GM15510 (cell line): ENCODE data around the gene HSD17B8.

ENCODE experiments used
- POLR2A ChIP-seq: IDR thresholded peaks from 3 replicates; pipeline ENCODE4 v1.6.1; 2011; ENCODE audit warnings: borderline replicate concordance; ENCODE audit not compliant: insufficient read length; ENCODE audit errors: extremely low read depth

The HSD17B8 gene

DNA sequence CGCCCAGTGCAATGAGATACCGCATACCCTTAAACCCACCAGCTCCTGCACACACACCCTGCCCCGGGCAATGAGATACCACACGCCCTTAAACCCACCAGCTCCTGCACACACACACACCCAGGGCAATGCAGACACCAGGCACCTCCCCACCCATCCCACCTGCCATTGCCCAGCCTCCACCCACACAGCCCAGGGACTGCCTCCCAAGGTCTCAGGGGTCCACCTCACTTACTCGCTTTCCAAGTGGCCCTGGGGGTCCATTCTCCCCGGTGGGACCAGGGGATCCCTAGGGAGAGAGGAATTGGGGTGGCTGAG, 36.2 kb upstream of the HSD17B8 start:
- TF ChIP-seq POLR2A, result no peak

DNA sequence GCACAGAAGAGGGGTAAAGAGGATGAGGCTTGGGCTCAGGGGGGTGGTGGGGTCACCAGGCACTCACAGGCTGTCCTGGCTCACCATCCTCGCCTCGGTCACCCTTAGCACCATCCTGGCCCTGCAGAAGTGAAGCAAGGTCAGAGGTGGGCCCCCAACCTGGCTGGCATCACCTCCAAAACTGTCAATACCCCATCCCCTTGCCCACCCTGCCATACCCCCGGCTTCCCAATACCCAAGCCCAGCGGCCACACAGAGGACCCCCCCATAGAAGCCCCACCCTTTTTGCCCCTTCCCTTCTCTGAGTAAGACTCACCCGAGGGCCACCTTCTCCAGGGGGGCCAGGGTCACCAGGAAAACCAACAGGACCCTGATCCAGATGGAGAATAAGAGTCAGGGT, 35.8 kb upstream of the HSD17B8 start:
- no peak for TF ChIP-seq POLR2A

DNA sequence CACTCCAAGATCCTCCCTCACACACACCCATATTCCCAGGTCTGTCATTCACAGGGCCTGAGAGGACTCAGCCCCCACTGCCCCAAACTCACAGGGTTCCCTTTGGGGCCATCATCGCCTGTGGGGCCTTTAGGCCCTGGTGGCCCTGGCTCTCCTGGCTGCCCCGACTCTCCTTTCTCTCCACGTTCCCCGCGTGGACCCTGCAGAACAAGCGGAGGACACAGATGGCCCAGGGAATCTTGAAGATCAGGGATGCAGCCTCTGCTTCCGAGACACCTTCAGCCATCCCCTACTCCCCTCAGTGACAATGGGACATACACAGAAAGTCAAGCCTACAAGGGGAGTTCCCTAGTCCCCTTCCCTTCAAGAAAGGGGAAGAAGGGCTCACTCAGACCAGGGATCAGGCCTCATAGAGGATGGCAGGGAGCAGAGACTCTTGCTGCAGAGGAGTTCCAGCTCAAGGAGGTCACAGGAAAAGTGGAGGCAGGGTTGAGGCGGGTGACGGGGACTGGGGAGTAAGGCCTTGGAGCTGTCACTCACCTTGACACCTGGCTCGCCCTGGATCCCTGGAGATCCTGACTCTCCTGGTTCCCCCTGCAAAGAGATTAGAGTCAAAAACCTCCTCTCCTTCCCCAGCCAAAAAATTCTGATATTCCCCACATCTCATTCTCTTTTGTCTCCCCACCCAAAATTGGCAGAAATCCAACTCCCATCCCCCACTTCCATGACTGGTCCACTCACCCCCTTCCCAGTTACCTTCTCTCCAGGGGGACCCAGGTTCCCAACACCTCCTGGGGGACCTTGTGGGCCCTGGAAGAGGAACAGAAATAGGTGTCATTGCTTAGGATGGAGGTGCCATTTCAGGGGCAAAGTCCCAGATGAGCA, 34.9 kb upstream of the HSD17B8 start:
- no peak for TF ChIP-seq POLR2A

DNA sequence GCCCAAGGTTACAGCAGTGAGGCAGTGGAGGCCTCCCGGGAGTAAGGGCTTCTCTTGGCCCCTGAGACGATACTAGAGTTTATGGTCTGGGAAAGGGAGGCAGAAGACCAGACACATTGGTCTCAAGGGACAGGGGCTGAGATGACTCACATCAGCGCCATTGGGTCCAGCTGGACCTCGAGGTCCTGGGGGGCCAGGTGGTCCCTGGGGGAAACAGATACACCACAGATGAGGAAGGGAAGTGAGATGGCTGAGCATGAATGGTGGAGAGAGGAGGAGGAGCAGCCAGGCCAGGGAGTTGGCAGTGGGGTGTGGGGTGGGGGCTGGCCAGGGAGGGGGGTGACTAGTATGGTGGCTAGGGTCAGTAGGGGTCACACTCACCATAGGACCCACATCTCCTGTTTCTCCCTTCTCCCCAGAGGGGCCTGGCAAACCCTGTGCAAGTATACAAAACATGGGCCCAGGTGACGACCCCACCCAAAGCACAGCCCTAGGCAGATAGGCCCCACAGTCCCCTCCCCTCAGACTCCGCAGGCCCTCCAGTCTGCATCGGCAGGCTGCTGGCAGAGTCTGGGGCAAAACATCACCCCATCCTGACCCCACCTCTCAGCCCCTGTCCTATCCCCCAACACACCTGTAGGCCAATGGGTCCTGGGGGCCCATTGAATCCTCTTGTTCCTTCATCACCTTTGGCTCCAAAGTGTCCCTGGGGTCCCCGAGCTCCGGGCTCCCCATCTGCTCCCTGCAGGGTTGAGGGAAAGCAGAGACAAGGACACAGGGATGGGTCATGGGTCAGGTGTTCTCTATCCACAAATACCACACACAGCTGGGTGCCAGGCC, 34.1 kb upstream of the HSD17B8 start:
- TF ChIP-seq POLR2A, result no peak

DNA sequence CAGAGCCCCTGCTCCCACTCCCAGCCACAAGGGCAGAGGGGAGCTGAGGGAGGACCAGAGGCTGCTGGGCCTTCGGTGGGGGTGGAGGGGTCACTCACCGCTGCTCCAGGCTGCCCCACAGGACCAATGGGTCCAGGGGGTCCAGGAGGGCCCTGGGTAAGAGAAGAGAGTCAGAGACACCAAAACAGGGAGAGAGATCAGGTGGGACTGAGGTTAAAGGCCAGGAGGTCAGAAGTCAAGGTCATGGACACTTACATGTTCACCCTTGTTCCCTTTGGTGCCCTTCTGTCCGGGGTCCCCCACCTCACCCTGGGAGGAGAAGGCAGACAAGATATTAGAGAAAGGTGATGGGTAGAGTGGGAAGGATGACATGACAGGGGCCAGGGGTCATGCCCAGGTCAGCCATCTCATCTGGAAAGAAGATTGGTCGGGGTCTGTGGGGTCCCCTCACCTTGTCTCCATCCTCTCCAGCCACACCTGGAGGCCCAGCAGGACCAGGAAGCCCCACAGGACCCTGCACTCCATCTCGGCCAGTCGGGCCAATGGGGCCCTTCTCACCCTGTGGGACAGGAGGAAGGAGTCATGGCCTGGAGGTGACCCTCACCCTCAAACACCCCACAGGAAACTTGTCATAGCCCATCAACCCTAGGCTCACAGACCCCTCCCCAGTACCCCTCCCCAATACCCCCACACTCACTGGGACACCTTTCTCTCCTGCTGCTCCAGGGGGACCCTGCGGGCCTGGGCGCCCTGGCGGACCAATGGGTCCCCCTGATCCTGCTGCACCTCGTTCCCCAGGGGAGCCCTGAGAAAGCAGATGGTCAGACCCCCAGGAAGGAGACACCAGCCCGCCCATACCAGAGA, 33.2 kb upstream of the HSD17B8 start:
- no peak for TF ChIP-seq POLR2A

DNA sequence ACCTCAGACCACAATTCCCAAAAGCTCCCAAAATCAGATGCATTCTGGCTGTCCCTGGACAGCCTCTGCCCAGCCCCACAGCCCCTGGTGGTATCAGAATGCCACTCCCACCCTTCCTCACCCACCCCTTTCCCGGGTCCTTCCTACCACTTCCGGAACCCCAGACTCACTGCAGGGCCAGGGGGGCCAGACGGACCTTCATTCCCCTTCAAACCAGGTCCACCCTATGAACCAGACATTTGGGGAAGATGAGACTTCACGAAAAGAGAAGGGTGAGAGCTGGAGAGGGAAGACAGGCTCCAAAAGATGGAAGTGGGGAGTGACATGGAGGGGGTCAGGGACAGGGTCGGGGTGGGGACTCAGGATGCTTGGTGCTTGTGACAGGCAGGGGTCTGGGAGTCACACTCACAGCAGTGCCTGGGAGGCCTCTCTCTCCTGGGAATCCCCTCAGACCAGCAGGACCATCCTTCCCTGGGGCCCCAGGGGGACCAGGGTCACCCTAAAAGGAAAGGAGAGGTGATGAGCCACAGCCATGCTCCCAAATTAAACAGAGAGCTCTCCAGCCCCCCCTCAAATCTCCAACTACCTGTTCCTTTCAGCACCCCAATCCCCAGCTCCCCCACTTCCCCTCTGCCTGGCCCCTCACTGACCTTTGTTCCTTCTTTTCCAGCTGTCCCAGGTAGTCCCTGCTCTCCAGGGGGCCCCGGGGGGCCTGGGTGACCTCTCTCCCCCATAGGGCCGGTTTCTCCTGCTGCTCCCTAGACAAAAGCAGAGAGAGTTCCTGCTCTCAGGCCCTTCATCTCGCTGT, 32.4 kb upstream of the HSD17B8 start:
- TF ChIP-seq POLR2A, result no peak

DNA sequence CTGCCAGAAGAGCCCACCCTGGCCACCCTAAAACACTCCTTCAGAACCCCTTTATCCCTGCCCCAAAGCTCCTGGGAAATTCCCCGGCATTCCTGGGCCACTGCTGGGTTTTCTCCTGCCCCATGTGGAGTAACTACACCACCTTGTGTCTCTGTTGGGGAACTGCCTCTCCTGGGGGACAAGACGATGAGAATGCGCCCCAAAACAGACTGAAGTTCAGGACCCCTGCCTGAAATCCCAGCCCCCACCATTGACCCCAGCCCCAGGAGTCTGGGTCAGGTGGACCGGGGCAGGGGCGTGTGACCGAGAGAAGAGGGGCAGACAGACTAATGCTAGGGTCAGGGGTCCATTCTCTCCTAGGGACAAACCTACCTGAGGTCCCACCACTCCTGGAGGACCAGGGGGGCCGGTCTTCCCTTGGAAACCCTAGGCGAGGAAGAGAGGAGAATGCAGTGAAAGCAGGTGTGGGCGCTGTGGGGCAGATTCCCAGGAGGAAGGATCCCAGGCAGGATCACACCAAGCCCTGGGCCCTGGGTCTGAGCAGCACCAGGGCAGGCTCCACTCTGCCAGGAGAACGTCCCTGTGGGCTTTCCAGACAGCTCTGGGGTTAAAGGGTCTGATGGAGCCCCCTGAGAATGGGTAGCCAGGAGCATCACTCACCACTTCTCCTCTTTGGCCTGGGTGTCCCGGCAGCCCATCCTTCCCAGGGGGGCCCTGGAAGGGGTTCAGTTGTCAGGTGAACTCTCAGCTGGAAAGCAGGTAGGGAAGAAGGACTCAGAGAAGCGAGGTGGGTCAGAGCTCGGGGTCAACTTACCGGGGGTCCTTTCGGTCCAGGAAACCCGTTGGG, 31.5 kb upstream of the HSD17B8 start:
- no peak for TF ChIP-seq POLR2A

DNA sequence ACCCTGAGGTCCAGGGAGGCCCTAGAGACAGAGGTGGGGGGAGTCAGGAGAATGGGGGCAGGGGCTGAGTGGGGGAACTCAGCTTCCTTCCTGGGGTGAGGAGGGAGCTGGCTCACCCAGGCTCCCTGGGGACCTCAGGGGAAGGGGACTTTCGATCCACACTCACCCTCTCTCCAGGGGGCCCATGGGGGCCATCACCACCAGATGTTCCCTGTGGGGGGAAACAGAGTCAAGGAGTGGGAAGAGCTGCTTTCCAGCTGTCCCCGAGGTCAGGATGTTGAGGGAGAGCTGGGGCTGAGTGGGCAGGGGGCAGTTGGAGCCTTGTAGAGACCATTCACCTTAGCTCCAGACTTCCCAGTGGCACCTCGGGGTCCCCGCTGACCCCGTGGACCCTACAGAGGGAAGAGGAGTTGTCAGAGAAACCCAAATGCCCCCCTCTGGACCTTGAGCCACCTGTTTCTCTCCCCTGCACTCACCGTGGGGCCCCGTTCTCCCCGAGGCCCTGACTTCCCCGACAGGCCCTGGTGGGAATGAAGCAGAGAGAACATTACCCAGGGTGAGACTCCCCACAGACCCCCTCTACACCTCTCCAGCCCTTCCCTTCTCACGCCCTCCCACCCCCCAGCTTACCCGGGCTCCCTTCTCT, 30.8 kb upstream of the HSD17B8 start:
- no peak for TF ChIP-seq POLR2A

DNA sequence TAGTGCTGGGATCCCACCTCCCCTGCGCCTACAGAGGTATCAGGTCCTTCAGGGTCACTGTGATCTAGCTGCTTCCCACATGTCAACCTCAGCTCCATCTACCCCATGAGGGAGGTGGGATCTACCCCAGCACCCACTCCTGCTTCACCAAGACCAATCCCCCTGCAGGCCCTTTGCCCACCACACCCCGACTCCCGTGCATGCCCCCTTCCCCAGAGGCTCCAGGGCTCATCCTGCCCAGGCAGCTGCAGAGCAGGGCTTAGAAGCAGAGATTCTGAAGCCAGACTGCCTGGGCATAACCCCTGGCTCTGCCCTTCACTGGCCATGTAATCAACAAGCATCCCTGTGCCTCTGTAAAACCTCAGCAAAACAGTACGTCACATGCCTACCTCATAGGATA, 29.7 kb upstream of the HSD17B8 start:
- TF ChIP-seq POLR2A, result no peak

DNA sequence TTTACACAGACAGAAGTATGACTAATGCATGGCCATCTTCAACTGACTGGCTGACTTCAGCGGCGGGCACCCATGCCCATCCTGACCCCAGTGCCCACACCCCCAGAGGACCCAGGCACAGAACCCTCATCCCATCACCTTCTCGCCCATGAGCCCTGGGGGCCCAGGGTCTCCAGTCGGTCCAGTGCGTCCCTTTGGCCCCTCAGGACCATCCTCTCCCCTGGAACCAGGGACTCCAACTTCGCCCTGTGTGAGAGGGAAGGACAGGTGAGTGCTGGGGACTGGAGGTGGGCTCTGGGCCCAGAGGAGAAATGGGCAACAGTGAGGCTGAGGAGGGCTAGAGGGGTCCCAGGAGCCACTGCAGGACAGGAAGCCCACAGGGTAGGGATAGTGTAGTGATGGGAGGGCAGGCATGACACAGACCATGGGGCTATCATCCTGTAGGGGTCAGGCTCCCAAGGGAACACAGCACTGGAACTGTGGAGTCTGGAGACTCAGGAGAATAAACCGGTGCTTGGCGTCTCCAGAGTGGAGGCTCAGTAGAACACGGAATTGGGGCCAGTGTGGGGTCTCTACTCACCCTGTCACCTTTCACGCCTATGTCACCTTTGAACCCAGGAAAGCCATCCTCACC, 28.9 kb upstream of the HSD17B8 start:
- TF ChIP-seq POLR2A, result no peak

DNA sequence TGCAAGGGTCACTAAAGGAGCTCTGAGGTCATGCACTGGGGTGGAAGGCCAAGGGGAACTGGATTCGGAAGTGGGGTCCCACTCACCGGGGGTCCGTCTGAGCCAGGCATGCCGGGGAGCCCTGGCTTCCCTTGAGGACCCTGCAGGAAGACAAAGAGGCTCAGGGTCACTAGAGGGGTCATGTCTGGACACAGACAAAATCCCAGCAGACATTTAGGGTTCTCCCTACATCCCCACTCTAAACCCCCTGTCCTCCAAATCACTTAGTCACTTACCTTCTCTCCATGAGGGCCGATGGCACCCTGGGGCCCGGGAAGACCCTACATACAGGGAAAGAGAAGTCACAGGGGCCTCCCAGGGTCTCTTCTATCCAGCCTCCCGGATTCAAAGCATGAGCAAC, 27.5 kb upstream of the HSD17B8 start:
- no peak for TF ChIP-seq POLR2A
